BJ (cell line): ENCODE results near the gene R3HDM2. TPM values are rescaled to one million over a fixed set of nuclear protein-coding genes. Genes with fewer than 3 reads are reported as not detected.

Experiments
- CTCF ChIA-PET: fragments of 350-600 bp; formaldehyde crosslinking; extraction: SDS; loops from one replicate; lab custom pipeline; 2021; ENCODE audit warnings: antibody characterized with exemption, inconsistent platforms; lab: Yijun Ruan, JAX
- POLR2A ChIA-PET: fragments of 300-600 bp; sonication (Branson Sonifier 250); formaldehyde crosslinking; extraction: SDS; loops from one replicate; lab custom pipeline; 2021; ENCODE audit warnings: antibody characterized with exemption; lab: Charles Lee
- DNase-seq: peaks from one replicate; pipeline ENCODE4 v3.0.0-alpha.2; 2011; ENCODE audit warnings: low read depth
- H3K27me3 ChIP-seq: 2 replicates; pipeline ENCODE4 v1.6.0; 2011; ENCODE audit warnings: low read length; ENCODE audit not compliant: control insufficient read depth, insufficient read depth
- H3K36me3 ChIP-seq: 2 replicates; pipeline ENCODE4 v1.5.1; 2011; ENCODE audit warnings: low read length; ENCODE audit not compliant: control insufficient read depth, insufficient read depth
- H3K4me3 ChIP-seq: 2 replicates; pipeline ENCODE4 v1.5.1; 2011; ENCODE audit warnings: low read depth, mild to moderate bottlenecking, control low read depth, low read length
- polyA plus RNA-seq: library from polyadenylated mRNA; depleted of rRNA; stranded (reverse); fragments of >200 nt; gene quantifications from 2 replicates; pipeline ENCODE4 v1.2.3, GENCODE V29; 2011
- TF ChIP-seq, protein P1 (sequence below): IDR thresholded peaks from 2 replicates; pipeline ENCODE4 v1.5.1; 2011; ENCODE audit warnings: low read depth, mild to moderate bottlenecking, control low read depth, inconsistent platforms, low read length, moderate library complexity; ENCODE audit not compliant: insufficient read depth

The R3HDM2 gene
- polyA plus RNA-seq, 1 experiment: 27.4 TPM

DNA sequence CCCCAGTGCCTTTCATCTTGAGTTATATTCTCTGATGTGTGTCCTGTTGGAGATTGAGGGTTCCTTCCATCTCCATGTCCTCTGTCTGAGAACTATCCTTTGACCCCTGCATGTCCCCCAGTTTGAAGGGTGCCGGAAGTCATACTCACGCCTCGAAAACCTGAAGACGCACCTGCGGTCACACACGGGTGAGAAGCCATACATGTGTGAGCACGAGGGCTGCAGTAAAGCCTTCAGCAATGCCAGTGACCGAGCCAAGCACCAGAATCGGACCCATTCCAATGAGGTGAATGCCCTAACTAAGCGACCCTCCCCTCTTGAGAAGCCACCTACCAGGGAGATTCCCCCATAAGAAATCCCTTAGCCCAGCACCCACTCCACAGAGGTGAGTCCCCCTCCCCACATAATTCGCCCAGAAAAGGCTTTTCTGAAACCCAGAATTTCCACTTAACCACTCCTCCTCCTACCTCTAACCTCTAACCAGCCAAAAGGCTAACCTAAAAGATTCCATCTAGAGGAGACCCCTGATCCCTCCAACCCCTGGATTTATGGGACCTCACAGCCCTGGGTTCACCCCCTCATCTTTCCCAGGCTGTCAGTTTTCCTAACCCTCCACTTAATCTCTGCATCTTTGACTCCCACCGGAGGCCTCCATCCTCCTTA is 36.5 kb upstream of the R3HDM2 start:
- POLR2A ChIA-PET: no interaction called here

DNA sequence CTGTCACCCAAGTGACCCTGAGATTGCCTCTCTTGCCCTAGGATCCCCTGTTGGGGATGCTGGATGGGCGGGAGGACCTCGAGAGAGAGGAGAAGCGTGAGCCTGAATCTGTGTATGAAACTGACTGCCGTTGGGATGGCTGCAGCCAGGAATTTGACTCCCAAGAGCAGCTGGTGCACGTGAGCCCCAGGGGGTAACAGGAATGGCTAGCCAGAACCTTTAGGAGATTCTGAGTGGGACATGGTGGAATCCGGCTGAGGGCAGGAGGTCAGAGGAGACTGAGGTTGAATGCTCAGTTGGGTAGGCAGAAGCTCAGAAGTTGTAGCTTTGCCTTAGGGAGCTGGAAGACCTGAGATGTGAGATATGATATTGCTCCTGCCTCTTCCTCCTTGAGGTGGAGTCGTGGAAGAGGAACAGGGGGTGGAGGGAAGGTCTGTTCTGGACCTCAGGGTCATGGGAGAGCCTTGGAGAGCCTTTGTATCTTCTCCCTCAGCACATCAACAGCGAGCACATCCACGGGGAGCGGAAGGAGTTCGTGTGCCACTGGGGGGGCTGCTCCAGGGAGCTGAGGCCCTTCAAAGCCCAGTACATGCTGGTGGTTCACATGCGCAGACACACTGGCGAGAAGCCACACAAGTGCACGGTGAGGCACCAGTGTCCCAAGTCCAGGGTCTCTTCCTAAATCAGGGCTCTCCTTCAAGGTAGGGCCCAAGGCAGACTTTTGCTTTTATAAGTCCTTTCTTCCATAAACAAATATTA is 35.1 kb upstream of the R3HDM2 start:
- TF ChIP-seq, protein P1, sequence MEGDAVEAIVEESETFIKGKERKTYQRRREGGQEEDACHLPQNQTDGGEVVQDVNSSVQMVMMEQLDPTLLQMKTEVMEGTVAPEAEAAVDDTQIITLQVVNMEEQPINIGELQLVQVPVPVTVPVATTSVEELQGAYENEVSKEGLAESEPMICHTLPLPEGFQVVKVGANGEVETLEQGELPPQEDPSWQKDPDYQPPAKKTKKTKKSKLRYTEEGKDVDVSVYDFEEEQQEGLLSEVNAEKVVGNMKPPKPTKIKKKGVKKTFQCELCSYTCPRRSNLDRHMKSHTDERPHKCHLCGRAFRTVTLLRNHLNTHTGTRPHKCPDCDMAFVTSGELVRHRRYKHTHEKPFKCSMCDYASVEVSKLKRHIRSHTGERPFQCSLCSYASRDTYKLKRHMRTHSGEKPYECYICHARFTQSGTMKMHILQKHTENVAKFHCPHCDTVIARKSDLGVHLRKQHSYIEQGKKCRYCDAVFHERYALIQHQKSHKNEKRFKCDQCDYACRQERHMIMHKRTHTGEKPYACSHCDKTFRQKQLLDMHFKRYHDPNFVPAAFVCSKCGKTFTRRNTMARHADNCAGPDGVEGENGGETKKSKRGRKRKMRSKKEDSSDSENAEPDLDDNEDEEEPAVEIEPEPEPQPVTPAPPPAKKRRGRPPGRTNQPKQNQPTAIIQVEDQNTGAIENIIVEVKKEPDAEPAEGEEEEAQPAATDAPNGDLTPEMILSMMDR: no peak
- H3K4me3 ChIP-seq: no peak overlapping the region
- ChIA-PET CTCF (interaction anchor here (0.7 to 4.4 kb wide), 9 partner anchors 8 to 227 kb away, joined by 3 to 21 read pairs (median 4); partner anchors contain the start of genes ARHGAP9 and INHBE), POLR2A (interaction anchor here (0.5 to 0.6 kb wide), 2 partner anchors 31 to 52 kb away, joined by 3 to 6 read pairs; no protein-coding TSS in a partner anchor)
- no peaks in the 10 kb centered on the region; the same call in 1 of the 2 replicates for H3K27me3 ChIP-seq
- H3K36me3 ChIP-seq: no peaks in the 10 kb centered on the region; the same call in 1 of the 2 replicates
- no peak for DNase-seq

More for the DNA sequence above, 36.5 kb upstream of the R3HDM2 start:
- TF ChIP-seq, protein P1: no peak
- CTCF ChIA-PET: no interaction called here
- peaks cover 2% of the 10 kb centered on the region for H3K27me3 ChIP-seq
- no peak for DNase-seq
- H3K36me3 ChIP-seq: no peaks in the 10 kb centered on the region; the same call in 1 of the 2 replicates
- H3K4me3 ChIP-seq: no peak overlapping the region

DNA sequence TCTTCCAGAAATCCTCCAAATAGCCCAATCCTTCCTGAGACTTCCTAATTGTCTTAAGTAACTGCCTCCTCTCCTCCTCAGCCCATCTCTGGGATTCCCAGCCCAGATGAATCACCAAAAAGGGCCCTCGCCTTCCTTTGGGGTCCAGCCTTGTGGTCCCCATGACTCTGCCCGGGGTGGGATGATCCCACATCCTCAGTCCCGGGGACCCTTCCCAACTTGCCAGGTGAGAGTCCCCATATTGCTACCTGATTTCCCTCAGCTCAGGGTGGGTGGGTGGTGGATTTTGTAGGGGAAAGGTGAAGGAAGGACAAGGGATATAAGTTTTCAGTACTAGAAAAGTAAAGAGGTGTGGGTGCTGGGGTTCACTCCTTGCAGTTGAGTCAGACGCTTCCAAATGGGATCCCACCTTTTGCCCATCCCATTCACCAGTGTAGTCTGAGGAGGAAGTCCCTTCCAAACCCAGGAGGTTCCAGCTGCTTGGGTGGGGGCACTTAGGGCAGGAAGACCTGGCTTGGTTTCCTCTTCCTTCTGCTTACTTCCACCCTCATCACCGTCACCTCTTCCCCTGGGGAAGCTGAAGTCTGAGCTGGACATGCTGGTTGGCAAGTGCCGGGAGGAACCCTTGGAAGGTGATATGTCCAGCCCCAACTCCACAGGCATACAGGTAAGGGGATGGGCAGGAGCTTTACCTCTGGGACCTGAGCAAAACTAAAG is 34.3 kb upstream of the R3HDM2 start:
- no peak for DNase-seq
- TF ChIP-seq, protein P1: no peak
- H3K27me3 ChIP-seq: no peaks in the 10 kb centered on the region; the same call in 1 of the 2 replicates
- ChIA-PET CTCF (interaction anchor here (0.7 to 4.4 kb wide), 9 partner anchors 9 to 226 kb away, joined by 3 to 21 read pairs (median 4); partner anchors contain the start of genes ARHGAP9 and INHBE), POLR2A (interaction anchor here (0.5 kb wide), 1 partner anchor 32 kb away, joined by 6 read pairs; no protein-coding TSS in a partner anchor)
- no peaks in the 10 kb centered on the region; the same call in 1 of the 2 replicates for H3K36me3 ChIP-seq
- no peak overlapping the region for H3K4me3 ChIP-seq

DNA sequence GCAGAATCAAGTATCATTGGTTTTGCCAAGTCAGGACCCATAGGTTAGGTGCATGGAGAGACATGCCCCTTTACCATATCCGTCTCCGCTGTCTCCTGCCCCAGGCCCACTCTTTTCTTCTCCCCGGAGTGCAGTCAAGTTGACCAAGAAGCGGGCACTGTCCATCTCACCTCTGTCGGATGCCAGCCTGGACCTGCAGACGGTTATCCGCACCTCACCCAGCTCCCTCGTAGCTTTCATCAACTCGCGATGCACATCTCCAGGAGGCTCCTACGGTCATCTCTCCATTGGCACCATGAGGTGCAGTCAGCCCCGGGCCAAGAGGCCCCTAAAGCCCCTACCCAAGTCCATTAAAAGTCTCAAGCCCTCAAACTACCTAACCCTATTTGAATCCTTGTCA is 33.7 kb upstream of the R3HDM2 start:
- Histone ChIP-seq H3K27me3 (no peaks in the 10 kb centered on the region; the same call in 1 of the 2 replicates), H3K4me3 (no peak overlapping the region), H3K36me3 (no peaks in the 10 kb centered on the region; the same call in 1 of the 2 replicates)
- ChIA-PET POLR2A (no interaction called here), CTCF (interaction anchor here (1.2 to 16.7 kb wide), 6 partner anchors 12 to 225 kb away, joined by 3 to 411 read pairs (median 16); partner anchors contain the start of gene ARHGAP9)
- TF ChIP-seq, protein P1: no peak
- DNase-seq: no peak
